ENCODE results near the gene NKAIN2. TPM values are rescaled to one million over a fixed set of nuclear protein-coding genes. Genes with fewer than 3 reads are reported as not detected.
"Not testable (repeated sequence)": the region's sequence is repeated elsewhere in the genome, so short reads cannot be mapped to it uniquely, and the experiment has no call there.

NKAIN2 gene
- polyA plus RNA-seq, 2 donors = 0.02 TPM; not detected in 1

- Histone ChIP-seq H3K4me1 (ENCODE audit: control insufficient read depth in 2 of 2, insufficient read depth in 2 of 2, low read length in 1 of 2) (no peaks in the 10 kb centered on the region), H3K27me3 (ENCODE audit: control insufficient read depth in 1 of 2, insufficient read depth in 2 of 2, low read length in 2 of 2) (no peaks in the 10 kb centered on the region), H3K9me3 (ENCODE audit: control insufficient read depth in 2 of 2, insufficient read depth in 1 of 2, low read depth in 1 of 2, low read length in 1 of 2) (no peaks in the 10 kb centered on the region), H3K27ac (ENCODE audit: low read depth in 2 of 2, low read length in 1 of 2) (no peak overlapping the region), H3K4me3 (ENCODE audit: low read depth in 1 of 2, low read length in 2 of 2) (no peak overlapping the region), H3K36me3 (ENCODE audit: control insufficient read depth in 2 of 2, insufficient read depth in 2 of 2, low read length in 1 of 2) (no peaks in the 10 kb centered on the region)
- WGBS, 2 donors = 40 to 48% methylated on average over 2 of the region's 2 CpGs
Measured at GRCh38 chr6:124546601-124547000, 742.9 kb downstream of the NKAIN2 start.

- Histone ChIP-seq H3K4me3 (ENCODE audit: low read depth in 1 of 2, low read length in 2 of 2) (no peak overlapping the region), H3K4me1 (ENCODE audit: control insufficient read depth in 2 of 2, insufficient read depth in 2 of 2, low read length in 1 of 2) (no peaks in the 10 kb centered on the region), H3K27ac (ENCODE audit: low read depth in 2 of 2, low read length in 1 of 2) (no peak overlapping the region), H3K27me3 (ENCODE audit: control insufficient read depth in 1 of 2, insufficient read depth in 2 of 2, low read length in 2 of 2) (no peaks in the 10 kb centered on the region), H3K9me3 (ENCODE audit: control insufficient read depth in 2 of 2, insufficient read depth in 1 of 2, low read depth in 1 of 2, low read length in 1 of 2) (no peaks in the 10 kb centered on the region), H3K36me3 (ENCODE audit: control insufficient read depth in 2 of 2, insufficient read depth in 2 of 2, low read length in 1 of 2) (no peaks in the 10 kb centered on the region)
- WGBS, 2 donors = 70 to 78% methylated on average over 3 of the region's 3 CpGs
Measured at GRCh38 chr6:124551711-124552233, 748.1 kb downstream of the NKAIN2 start.

- Histone ChIP-seq H3K27ac (ENCODE audit: low read depth in 2 of 2, low read length in 1 of 2) (no peak overlapping the region), H3K9me3 (ENCODE audit: control insufficient read depth in 2 of 2, insufficient read depth in 1 of 2, low read depth in 1 of 2, low read length in 1 of 2) (no peaks in the 10 kb centered on the region), H3K4me3 (ENCODE audit: low read depth in 1 of 2, low read length in 2 of 2) (no peak overlapping the region), H3K36me3 (ENCODE audit: control insufficient read depth in 2 of 2, insufficient read depth in 2 of 2, low read length in 1 of 2) (no peaks in the 10 kb centered on the region), H3K27me3 (ENCODE audit: control insufficient read depth in 1 of 2, insufficient read depth in 2 of 2, low read length in 2 of 2) (no peaks in the 10 kb centered on the region), H3K4me1 (ENCODE audit: control insufficient read depth in 2 of 2, insufficient read depth in 2 of 2, low read length in 1 of 2) (no peaks in the 10 kb centered on the region)
Measured at GRCh38 chr6:124557873-124558272, 754.2 kb downstream of the NKAIN2 start.

- H3K36me3 ChIP-seq (ENCODE audit: control insufficient read depth in 2 of 2, insufficient read depth in 2 of 2, low read length in 1 of 2); H3K27ac ChIP-seq (ENCODE audit: low read depth in 2 of 2, low read length in 1 of 2); H3K4me1 ChIP-seq (ENCODE audit: control insufficient read depth in 2 of 2, insufficient read depth in 2 of 2, low read length in 1 of 2); H3K27me3 ChIP-seq (ENCODE audit: control insufficient read depth in 1 of 2, insufficient read depth in 2 of 2, low read length in 2 of 2); H3K4me3 ChIP-seq (ENCODE audit: low read depth in 1 of 2, low read length in 2 of 2); H3K9me3 ChIP-seq (ENCODE audit: control insufficient read depth in 2 of 2, insufficient read depth in 1 of 2, low read depth in 1 of 2, low read length in 1 of 2): not testable (repeated sequence)
- WGBS, 2 donors = 78 to 84% methylated on average over 2 of the region's 2 CpGs
Measured at GRCh38 chr6:124560078-124560477, 756.4 kb downstream of the NKAIN2 start.

- WGBS, 2 donors = 45 to 53% methylated on average over 3 of the region's 3 CpGs
- peaks cover 0 to 4% of the 10 kb centered on the region in 2 donors for H3K9me3 ChIP-seq (ENCODE audit: control insufficient read depth in 2 of 2, insufficient read depth in 1 of 2, low read depth in 1 of 2, low read length in 1 of 2)
- H3K4me3 ChIP-seq (ENCODE audit: low read depth in 1 of 2, low read length in 2 of 2) = no peak overlapping the region
- H3K27ac ChIP-seq (ENCODE audit: low read depth in 2 of 2, low read length in 1 of 2) = no peak overlapping the region
- H3K4me1 ChIP-seq (ENCODE audit: control insufficient read depth in 2 of 2, insufficient read depth in 2 of 2, low read length in 1 of 2) = no peaks in the 10 kb centered on the region
- no peaks in the 10 kb centered on the region for H3K36me3 ChIP-seq (ENCODE audit: control insufficient read depth in 2 of 2, insufficient read depth in 2 of 2, low read length in 1 of 2)
- no peaks in the 10 kb centered on the region for H3K27me3 ChIP-seq (ENCODE audit: control insufficient read depth in 1 of 2, insufficient read depth in 2 of 2, low read length in 2 of 2)
Measured at GRCh38 chr6:124560873-124561567, 757.4 kb downstream of the NKAIN2 start.

GRCh38 chr6:124561635-124562130 lies 758.0 kb downstream of the NKAIN2 start:
- Histone ChIP-seq H3K27ac (ENCODE audit: low read depth in 2 of 2, low read length in 1 of 2) (no peak overlapping the region), H3K9me3 (ENCODE audit: control insufficient read depth in 2 of 2, insufficient read depth in 1 of 2, low read depth in 1 of 2, low read length in 1 of 2) (peaks cover 0 to 4% of the 10 kb centered on the region in 2 donors), H3K4me1 (ENCODE audit: control insufficient read depth in 2 of 2, insufficient read depth in 2 of 2, low read length in 1 of 2) (no peaks in the 10 kb centered on the region), H3K36me3 (ENCODE audit: control insufficient read depth in 2 of 2, insufficient read depth in 2 of 2, low read length in 1 of 2) (no peaks in the 10 kb centered on the region), H3K4me3 (ENCODE audit: low read depth in 1 of 2, low read length in 2 of 2) (no peak overlapping the region), H3K27me3 (ENCODE audit: control insufficient read depth in 1 of 2, insufficient read depth in 2 of 2, low read length in 2 of 2) (no peaks in the 10 kb centered on the region)
- 78 to 81% methylated on average over 4 of the region's 4 CpGs for WGBS, 2 donors

GRCh38 chr6:124564125-124564524 lies 760.5 kb downstream of the NKAIN2 start:
- not testable (repeated sequence) for H3K4me1 ChIP-seq (ENCODE audit: control insufficient read depth in 2 of 2, insufficient read depth in 2 of 2, low read length in 1 of 2)
- whole genome bisulfite sequencing, 2 donors = 85 to 94% methylated on average over 3 of the region's 3 CpGs

GRCh38 chr6:124567401-124567800 lies 763.7 kb downstream of the NKAIN2 start:
- Histone ChIP-seq H3K4me1 (ENCODE audit: control insufficient read depth in 2 of 2, insufficient read depth in 2 of 2, low read length in 1 of 2) (no peaks in the 10 kb centered on the region), H3K9me3 (ENCODE audit: control insufficient read depth in 2 of 2, insufficient read depth in 1 of 2, low read depth in 1 of 2, low read length in 1 of 2) (peaks cover 3 to 4% of the 10 kb centered on the region in 2 donors)

More at GRCh38 chr6:124564125-124564524, 760.5 kb downstream of the NKAIN2 start:
- not testable (repeated sequence) for H3K4me3 ChIP-seq (ENCODE audit: low read depth in 1 of 2, low read length in 2 of 2); H3K36me3 ChIP-seq (ENCODE audit: control insufficient read depth in 2 of 2, insufficient read depth in 2 of 2, low read length in 1 of 2); H3K27ac ChIP-seq (ENCODE audit: low read depth in 2 of 2, low read length in 1 of 2); H3K27me3 ChIP-seq (ENCODE audit: control insufficient read depth in 1 of 2, insufficient read depth in 2 of 2, low read length in 2 of 2); H3K9me3 ChIP-seq (ENCODE audit: control insufficient read depth in 2 of 2, insufficient read depth in 1 of 2, low read depth in 1 of 2, low read length in 1 of 2)

GRCh38 chr6:124573953-124574352 lies 770.3 kb downstream of the NKAIN2 start:
- Histone ChIP-seq H3K27me3 (ENCODE audit: control insufficient read depth in 1 of 2, insufficient read depth in 2 of 2, low read length in 2 of 2) (no peaks in the 10 kb centered on the region), H3K36me3 (ENCODE audit: control insufficient read depth in 2 of 2, insufficient read depth in 2 of 2, low read length in 1 of 2) (no peaks in the 10 kb centered on the region), H3K4me1 (ENCODE audit: control insufficient read depth in 2 of 2, insufficient read depth in 2 of 2, low read length in 1 of 2) (no peaks in the 10 kb centered on the region), H3K27ac (ENCODE audit: low read depth in 2 of 2, low read length in 1 of 2) (no peak overlapping the region), H3K4me3 (ENCODE audit: low read depth in 1 of 2, low read length in 2 of 2) (no peak overlapping the region), H3K9me3 (ENCODE audit: control insufficient read depth in 2 of 2, insufficient read depth in 1 of 2, low read depth in 1 of 2, low read length in 1 of 2) (peaks cover under 1 to 3% of the 10 kb centered on the region in 2 donors)
- WGBS, 2 donors = 44 to 48% methylated on average over 1 of the region's 1 CpG

More at GRCh38 chr6:124567401-124567800, 763.7 kb downstream of the NKAIN2 start:
- H3K27ac ChIP-seq (ENCODE audit: low read depth in 2 of 2, low read length in 1 of 2) = no peak overlapping the region
- 76% methylated on average over 5 of the region's 5 CpGs for WGBS, 2 donors
- H3K4me3 ChIP-seq (ENCODE audit: low read depth in 1 of 2, low read length in 2 of 2) = no peak overlapping the region
- no peaks in the 10 kb centered on the region for H3K27me3 ChIP-seq (ENCODE audit: control insufficient read depth in 1 of 2, insufficient read depth in 2 of 2, low read length in 2 of 2)
- H3K36me3 ChIP-seq (ENCODE audit: control insufficient read depth in 2 of 2, insufficient read depth in 2 of 2, low read length in 1 of 2) = no peaks in the 10 kb centered on the region
